Panc1 (cell line): ENCODE measurements around the gene RAB32. TPM values are rescaled to one million over a fixed set of nuclear protein-coding genes. Genes with fewer than 3 reads are reported as not detected.

Source experiments
- ATAC-seq: fragments of 200-7000 bp; cut with Tn5 transposase; 2 replicates; pipeline ENCODE4 v1.9.1; 2020; ENCODE audit warnings: mild to moderate bottlenecking, moderate library complexity
- BruUV-seq: library from RNA; stranded (reverse); fragments of 400-500 nt; replicated peaks from 2 replicates; lab custom pipeline; 2021; lab: Mats Ljungman, UMichigan
- CTCF ChIA-PET: fragments of 300-600 bp; sonication (Branson Sonifier 250); formaldehyde crosslinking; loops from one replicate; lab custom pipeline; 2022; ENCODE audit warnings: antibody characterized with exemption; lab: Charles Lee
- POLR2A ChIA-PET: fragments of 300-600 bp; sonication (Branson Sonifier 250); formaldehyde crosslinking; loops from one replicate; lab custom pipeline; 2022; ENCODE audit warnings: antibody characterized with exemption; lab: Charles Lee
- DNase-seq: peaks from one replicate; pipeline ENCODE4 v3.0.0-alpha.2; 2010; ENCODE audit warnings: low read depth, low spot score
- H3K27ac ChIP-seq: 2 replicates; pipeline ENCODE4 v1.5.1; 2011; ENCODE audit warnings: mild to moderate bottlenecking, low read length, inconsistent platforms
- H3K27me3 ChIP-seq: fragments of 200-500 bp; sonication (Bioruptor generic); 2 replicates; pipeline ENCODE4 v1.6.0; 2014; ENCODE audit warnings: low read length, inconsistent platforms; ENCODE audit not compliant: control insufficient read depth, insufficient read depth
- H3K36me3 ChIP-seq: fragments of 200-500 bp; sonication (Bioruptor generic); 2 replicates; pipeline ENCODE4 v1.5.1; 2014; ENCODE audit warnings: inconsistent platforms, mild to moderate bottlenecking, low read length, moderate library complexity; ENCODE audit not compliant: control insufficient read depth, insufficient read depth
- H3K4me1 ChIP-seq: 2 replicates; pipeline ENCODE4 v1.5.1; 2011; ENCODE audit warnings: inconsistent platforms, mild to moderate bottlenecking, low read length, moderate library complexity; ENCODE audit not compliant: control insufficient read depth, insufficient read depth
- H3K4me3 ChIP-seq, 2 experiments: 2 replicates each; pipeline ENCODE4 v1.5.1; 2011 to 2012; ENCODE audit warnings: low read depth in 2 of 2, low read length in 2 of 2, mild to moderate bottlenecking in 2 of 2, inconsistent platforms in 1 of 2, moderate library complexity in 1 of 2
- H3K9me3 ChIP-seq: fragments of 200-500 bp; sonication (Bioruptor generic); 2 replicates; pipeline ENCODE4 v1.5.1; 2014; ENCODE audit warnings: low read depth, mild to moderate bottlenecking, inconsistent platforms, low read length, moderate library complexity; ENCODE audit not compliant: control insufficient read depth, insufficient read depth
- CTCF ChIP-seq: fragments of 450-650 bp; IDR thresholded peaks from 2 replicates; pipeline ENCODE4 v1.5.1; 2017; ENCODE audit warnings: mild to moderate bottlenecking
- POLR2AphosphoS5 ChIP-seq: IDR thresholded peaks from 2 replicates; pipeline ENCODE4 v1.6.1; 2012; ENCODE audit warnings: mild to moderate bottlenecking, low read depth, low read length, moderate library complexity
- REST ChIP-seq, 2 experiments: IDR thresholded peaks; 2 replicates each; pipeline ENCODE4 v1.6.1; 2011 to 2012; ENCODE audit warnings: low read depth in 2 of 2, control low read depth in 1 of 2, low read length in 1 of 2, mild to moderate bottlenecking in 1 of 2, moderate library complexity in 1 of 2; ENCODE audit not compliant: insufficient read depth in 1 of 2
- SIN3A ChIP-seq: IDR thresholded peaks from 2 replicates; pipeline ENCODE4 v1.6.1; 2012; ENCODE audit warnings: low read depth, mild to moderate bottlenecking, low read length, moderate library complexity, borderline replicate concordance; ENCODE audit not compliant: insufficient read depth
- TCF7L2 ChIP-seq: IDR thresholded peaks from 2 replicates; pipeline ENCODE4 v1.6.1; 2011; ENCODE audit warnings: mild to moderate bottlenecking, low read depth, low read length, inconsistent platforms
- in situ Hi-C: cut with HindIII; loops from 2 replicates; pipeline ENCODE4 v1.10.0; 2016; ENCODE audit warnings: low sequenced_read_pairs, low pct_unique_long_range_greater_than_20kb
- intact Hi-C: fragments of 100-400 bp; cut with micrococcal nuclease; formaldehyde crosslinking; loops from one replicate; pipeline ENCODE4 v1.10.0; 2022; ENCODE audit not compliant: unreplicated experiment
- total RNA-seq: library from RNA; stranded (reverse); gene quantifications from one replicate; pipeline ENCODE4 v1.2.1, GENCODE V29; 2021; ENCODE audit not compliant: unreplicated experiment

RAB32 gene
- total RNA-seq, 1 experiment from 2014 or later = 61.5 TPM

- no peak for TF ChIP-seq REST (IDR thresholded peaks at IDR 0.05; ENCODE audit: insufficient read depth in 1 of 2, low read depth in 2 of 2, low read length in 1 of 2)
- TF ChIP-seq SIN3A = no peak
- TF ChIP-seq POLR2AphosphoS5 = no peak
- TF ChIP-seq CTCF = no peak
- no peak for TF ChIP-seq TCF7L2
- POLR2A ChIA-PET = no interaction called here
- Histone ChIP-seq H3K4me1 (no peaks in the 10 kb centered on the region), H3K27me3 (0 out of 2 replicates have a peak, but pooled peaks cover 3% of the 10 kb centered on the region), H3K36me3 (no peaks in the 10 kb centered on the region), H3K4me3 (no peak overlapping the region), H3K9me3 (no peaks in the 10 kb centered on the region), H3K27ac (no peak overlapping the region)
- no peak for ATAC-seq
- no peak for DNase-seq
- in situ Hi-C loops = no loop called here
- BruUV-seq = no TSS peak
- intact Hi-C loops = no loop called here
- CTCF ChIA-PET = no interaction called here
Observed at GRCh38 chr6:146587459-146587858, 43.8 kb downstream of the RAB32 start.

GRCh38 chr6:146590492-146590891 lies 46.9 kb downstream of the RAB32 start:
- Histone ChIP-seq H3K36me3 (no peaks in the 10 kb centered on the region), H3K9me3 (no peaks in the 10 kb centered on the region), H3K27ac (no peak overlapping the region), H3K27me3 (0 out of 2 replicates have a peak, but pooled peaks cover 3% of the 10 kb centered on the region), H3K4me1 (no peaks in the 10 kb centered on the region), H3K4me3 (no peak overlapping the region)
- ATAC-seq (no peak), DNase-seq (no peak)
- ChIA-PET CTCF (no interaction called here), POLR2A (no interaction called here)
- intact Hi-C loops (no loop called here), in situ Hi-C loops (no loop called here)
- TF ChIP-seq CTCF (no peak), TCF7L2 (no peak), REST (IDR thresholded peaks at IDR 0.05; ENCODE audit: insufficient read depth in 1 of 2, low read depth in 2 of 2, low read length in 1 of 2) (no peak), SIN3A (no peak), POLR2AphosphoS5 (no peak)
- BruUV-seq = no TSS peak
